H9 (cell line): ENCODE data around the gene SF3B5. TPM values are rescaled to one million over a fixed set of nuclear protein-coding genes. Genes with fewer than 3 reads are reported as not detected.

Experiments used
- DNase-seq: peaks from one replicate; pipeline ENCODE4 v3.0.0-alpha.2; 2017
- H2AFZ ChIP-seq: one replicate; pipeline ENCODE4 v1.6.1; 2013; ENCODE audit warnings: mild to moderate bottlenecking, low read length, control low read depth, moderate library complexity
- H2AK5ac ChIP-seq: 2 replicates; pipeline ENCODE4 v1.6.1; 2013; ENCODE audit warnings: low read length, control low read depth, mixed read lengths; ENCODE audit not compliant: insufficient read length
- H2BK120ac ChIP-seq: one replicate; pipeline ENCODE4 v1.6.1; 2013; ENCODE audit warnings: low read depth, mild to moderate bottlenecking, low read length, control low read depth, inconsistent platforms; ENCODE audit not compliant: poor library complexity, severe bottlenecking
- H2BK12ac ChIP-seq: 2 replicates; pipeline ENCODE4 v1.6.1; 2013; ENCODE audit warnings: low read length, control low read depth, mixed read lengths, low read depth; ENCODE audit not compliant: insufficient read length
- H2BK15ac ChIP-seq: 2 replicates; pipeline ENCODE4 v1.6.1; 2013; ENCODE audit warnings: low read depth, low read length, control low read depth
- H2BK20ac ChIP-seq: one replicate; pipeline ENCODE4 v1.6.1; 2013; ENCODE audit warnings: low read depth, mild to moderate bottlenecking, low read length, control low read depth, inconsistent platforms; ENCODE audit not compliant: poor library complexity, severe bottlenecking
- H2BK5ac ChIP-seq: 2 replicates; pipeline ENCODE4 v1.6.1; 2013; ENCODE audit warnings: low read length, control low read depth, mixed read lengths; ENCODE audit not compliant: insufficient read length
- H3K14ac ChIP-seq: 2 replicates; pipeline ENCODE4 v1.6.1; 2013; ENCODE audit warnings: low read length, control low read depth; ENCODE audit not compliant: insufficient read depth
- H3K18ac ChIP-seq: 2 replicates; pipeline ENCODE4 v1.6.1; 2013; ENCODE audit warnings: low read depth, mild to moderate bottlenecking, mixed read lengths, low read length, control low read depth; ENCODE audit not compliant: insufficient read length
- H3K23ac ChIP-seq: 2 replicates; pipeline ENCODE4 v1.6.1; 2013; ENCODE audit warnings: low read length, control low read depth, mixed read lengths, low read depth; ENCODE audit not compliant: insufficient read length
- H3K23me2 ChIP-seq: 2 replicates; pipeline ENCODE4 v1.6.1; 2013; ENCODE audit warnings: low read depth, mild to moderate bottlenecking, mixed read lengths, low read length, control low read depth; ENCODE audit not compliant: insufficient read length, poor library complexity, severe bottlenecking
- H3K27ac ChIP-seq: 2 replicates; pipeline ENCODE4 v1.5.1; 2013; ENCODE audit warnings: low read length, control low read depth, mixed read lengths, low read depth; ENCODE audit not compliant: insufficient read length
- H3K27me3 ChIP-seq: 2 replicates; pipeline ENCODE4 v1.6.1; 2013; ENCODE audit warnings: low read length, control low read depth, inconsistent platforms; ENCODE audit not compliant: insufficient read depth
- H3K4ac ChIP-seq: 2 replicates; pipeline ENCODE4 v1.6.1; 2013; ENCODE audit warnings: low read depth, mild to moderate bottlenecking, control low read depth, inconsistent platforms, low read length, moderate library complexity
- H3K4me1 ChIP-seq: 2 replicates; pipeline ENCODE4 v1.6.1; 2013; ENCODE audit warnings: low read length, control low read depth, inconsistent platforms; ENCODE audit not compliant: insufficient read depth
- H3K4me2 ChIP-seq: 2 replicates; pipeline ENCODE4 v1.6.1; 2013; ENCODE audit warnings: low read length, control low read depth, mixed read lengths; ENCODE audit not compliant: insufficient read length, insufficient read depth
- H3K56ac ChIP-seq: 2 replicates; pipeline ENCODE4 v1.6.1; 2013; ENCODE audit warnings: low read depth, mild to moderate bottlenecking, mixed read lengths, low read length, control low read depth; ENCODE audit not compliant: insufficient read length
- H3K79me1 ChIP-seq: 2 replicates; pipeline ENCODE4 v1.6.1; 2013; ENCODE audit warnings: low read depth, mild to moderate bottlenecking, moderate library complexity, low read length, control low read depth, inconsistent platforms; ENCODE audit not compliant: insufficient read depth, poor library complexity, severe bottlenecking
- H3K79me2 ChIP-seq: 2 replicates; pipeline ENCODE4 v1.6.1; 2013; ENCODE audit warnings: low read length, control low read depth, inconsistent platforms; ENCODE audit not compliant: insufficient read depth
- H3K9ac ChIP-seq: 2 replicates; pipeline ENCODE4 v1.6.1; 2013; ENCODE audit warnings: low read length, control low read depth, mixed read lengths; ENCODE audit not compliant: insufficient read length; ENCODE audit errors: extremely low read depth
- H3K9me3 ChIP-seq: one replicate; pipeline ENCODE4 v1.6.1; 2013; ENCODE audit warnings: low read depth, low read length, inconsistent platforms; ENCODE audit not compliant: control insufficient read depth
- H3T11ph ChIP-seq: one replicate; pipeline ENCODE4 v1.6.1; 2013; ENCODE audit warnings: mild to moderate bottlenecking, low read length, control low read depth, inconsistent platforms
- H4K20me1 ChIP-seq: one replicate; pipeline ENCODE4 v1.6.1; 2013; ENCODE audit not compliant: control insufficient read depth, insufficient read length, insufficient read depth
- H4K5ac ChIP-seq: 2 replicates; pipeline ENCODE4 v1.6.1; 2013; ENCODE audit warnings: low read depth, mild to moderate bottlenecking, mixed read lengths, low read length, control low read depth; ENCODE audit not compliant: insufficient read length
- H4K8ac ChIP-seq: replicated peaks from 2 replicates; pipeline ENCODE4 v1.6.1; 2013; ENCODE audit warnings: low read length, control low read depth, mixed read lengths, low read depth; ENCODE audit not compliant: insufficient read length
- H4K91ac ChIP-seq: 2 replicates; pipeline ENCODE4 v1.6.1; 2013; ENCODE audit warnings: low read depth, mild to moderate bottlenecking, moderate library complexity, mixed read lengths, low read length, control low read depth; ENCODE audit not compliant: insufficient read length
- H3K27ac Mint-ChIP-seq, 3 experiments: 2 replicates in 2 of 3; 3 replicates in 1 of 3; pipeline ENCODE4 v1.8.0; 2020 to 2021; ENCODE audit warnings: mixed read lengths in 3 of 3, mild to moderate bottlenecking in 1 of 3, moderate library complexity in 1 of 3
- H3K27me3 Mint-ChIP-seq: 2 replicates; pipeline ENCODE4 v1.8.0; 2021; ENCODE audit warnings: low read depth, mild to moderate bottlenecking, moderate library complexity, mixed read lengths
- H3K36me3 Mint-ChIP-seq, 3 experiments: 2 replicates in 2 of 3; 3 replicates in 1 of 3; pipeline ENCODE4 v1.8.0; 2020 to 2021; ENCODE audit warnings: low read depth in 3 of 3, mixed read lengths in 3 of 3; ENCODE audit not compliant: insufficient read depth in 1 of 3
- H3K4me1 Mint-ChIP-seq, 2 experiments: 2 replicates each; pipeline ENCODE4 v1.8.0; 2020; ENCODE audit warnings: mixed read lengths in 2 of 2
- H3K4me3 Mint-ChIP-seq, 2 experiments: 2 replicates in 1 of 2; 3 replicates in 1 of 2; pipeline ENCODE4 v1.8.0; 2020 to 2021; ENCODE audit warnings: mild to moderate bottlenecking in 2 of 2, mixed read lengths in 2 of 2, moderate library complexity in 1 of 2
- H3K9me3 Mint-ChIP-seq, 2 experiments: 2 replicates in 1 of 2; 3 replicates in 1 of 2; pipeline ENCODE4 v1.8.0; 2020; ENCODE audit warnings: mild to moderate bottlenecking in 2 of 2, mixed read lengths in 2 of 2, moderate library complexity in 1 of 2
- WGBS: extraction: QIAGEN DNeasy Blood & Tissue Kit; methylation state at CpG from one replicate; pipeline ENCODE4 v1.1.7; 2013; ENCODE audit warnings: missing lambda C conversion rate, low lambda C conversion rate, mixed read lengths; ENCODE audit not compliant: insufficient read length; ENCODE audit errors: extremely low coverage; 5-methylcytosine and 5-hydroxymethylcytosine counted together
- total RNA-seq: library from RNA; stranded (reverse); gene quantifications from 2 replicates; pipeline ENCODE4 v1.2.1, GENCODE V29; 2021
- TF ChIP-seq, protein P1 (sequence below): fragments of 200-600 bp; sonication (generic); conservative IDR thresholded peaks from 3 replicates; pipeline ENCODE4 v1.8.0; 2021; ENCODE audit warnings: antibody characterized with exemption, mild to moderate bottlenecking

Gene SF3B5
- total RNA-seq, 1 experiment from 2014 or later = 145 TPM

GRCh38 chr6:144065213-144065660 is 30.1 kb downstream of the SF3B5 start:
- Histone ChIP-seq H2BK5ac (no peak overlapping the region), H3T11ph (no peak overlapping the region), H3K27ac (no peak overlapping the region), H3K14ac (no peak overlapping the region), H2AFZ (no peak overlapping the region), H2BK12ac (no peak overlapping the region), H3K9ac (no peak overlapping the region), H3K79me1 (no peaks in the 10 kb centered on the region), H3K79me2 (no peaks in the 10 kb centered on the region), H3K23ac (no peak overlapping the region), H2BK120ac (no peak overlapping the region), H3K27me3 (peaks cover 31% of the 10 kb centered on the region), H3K4me1 (peaks cover 4% of the 10 kb centered on the region; the same call in 1 of the 2 replicates), H3K4ac (no peak overlapping the region), H4K20me1 (no peaks in the 10 kb centered on the region), H2AK5ac (no peak overlapping the region), H2BK20ac (no peak overlapping the region), H3K4me2 (peak overlapping the region; percentile 81), H4K8ac (no peak overlapping the region), H2BK15ac (no peak overlapping the region), H4K5ac (no peak overlapping the region), H3K9me3 (no peaks in the 10 kb centered on the region), H3K23me2 (peaks cover 14% of the 10 kb centered on the region), H4K91ac (no peak overlapping the region), H3K56ac (no peak overlapping the region), H3K18ac (no peak overlapping the region)
- DNase-seq = no peak
- Mint-ChIP-seq H3K27me3 (peaks cover 87% of the 10 kb centered on the region), H3K36me3 (no peaks in the 10 kb centered on the region; a peak in 1 of 7 replicates), H3K27ac (no peak overlapping the region), H3K4me3 (peak overlapping the region; percentile 63 to 80), H3K4me1 (peaks cover 31 to 35% of the 10 kb centered on the region in 2 experiments), H3K9me3 (no peaks in the 10 kb centered on the region)
- TF ChIP-seq, protein P1, sequence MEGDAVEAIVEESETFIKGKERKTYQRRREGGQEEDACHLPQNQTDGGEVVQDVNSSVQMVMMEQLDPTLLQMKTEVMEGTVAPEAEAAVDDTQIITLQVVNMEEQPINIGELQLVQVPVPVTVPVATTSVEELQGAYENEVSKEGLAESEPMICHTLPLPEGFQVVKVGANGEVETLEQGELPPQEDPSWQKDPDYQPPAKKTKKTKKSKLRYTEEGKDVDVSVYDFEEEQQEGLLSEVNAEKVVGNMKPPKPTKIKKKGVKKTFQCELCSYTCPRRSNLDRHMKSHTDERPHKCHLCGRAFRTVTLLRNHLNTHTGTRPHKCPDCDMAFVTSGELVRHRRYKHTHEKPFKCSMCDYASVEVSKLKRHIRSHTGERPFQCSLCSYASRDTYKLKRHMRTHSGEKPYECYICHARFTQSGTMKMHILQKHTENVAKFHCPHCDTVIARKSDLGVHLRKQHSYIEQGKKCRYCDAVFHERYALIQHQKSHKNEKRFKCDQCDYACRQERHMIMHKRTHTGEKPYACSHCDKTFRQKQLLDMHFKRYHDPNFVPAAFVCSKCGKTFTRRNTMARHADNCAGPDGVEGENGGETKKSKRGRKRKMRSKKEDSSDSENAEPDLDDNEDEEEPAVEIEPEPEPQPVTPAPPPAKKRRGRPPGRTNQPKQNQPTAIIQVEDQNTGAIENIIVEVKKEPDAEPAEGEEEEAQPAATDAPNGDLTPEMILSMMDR = no peak
- WGBS = no CpG with 5 or more reads among the region's 9 CpGs
